DOHH2 (cell line): ENCODE measurements around the gene ZBTB12.

ENCODE experiments used
- H3F3A ChIP-seq: fragments of 200-600 bp; sonication (generic), shearing (Covaris generic); 2 replicates; pipeline ENCODE4 v1.6.0; 2016; ENCODE audit warnings: antibody characterized with exemption, mild to moderate bottlenecking; ENCODE audit not compliant: control insufficient read depth, insufficient read depth
- H3K27ac ChIP-seq: fragments of 200-600 bp; sonication (generic); 2 replicates; pipeline ENCODE4 v1.5.1; 2014; ENCODE audit warnings: low read depth, mild to moderate bottlenecking, low read length, moderate library complexity
- H3K27me3 ChIP-seq: fragments of 200-600 bp; sonication (generic); 2 replicates; pipeline ENCODE4 v1.6.1; 2014; ENCODE audit warnings: mild to moderate bottlenecking, low read length, mixed read lengths; ENCODE audit not compliant: control insufficient read depth
- H3K36me3 ChIP-seq: fragments of 200-600 bp; sonication (generic); 2 replicates; pipeline ENCODE4 v1.6.1; 2014; ENCODE audit warnings: mild to moderate bottlenecking, low read length, moderate library complexity, mixed read lengths; ENCODE audit not compliant: control insufficient read depth
- H3K4me1 ChIP-seq: fragments of 200-600 bp; sonication (generic); 2 replicates; pipeline ENCODE4 v1.6.1; 2014; ENCODE audit warnings: mild to moderate bottlenecking, low read length, mixed read lengths; ENCODE audit not compliant: control insufficient read depth
- H3K4me2 ChIP-seq: fragments of 200-600 bp; sonication (generic); 2 replicates; pipeline ENCODE4 v1.6.0; 2014; ENCODE audit warnings: mild to moderate bottlenecking, low read length, moderate library complexity
- H3K4me3 ChIP-seq: fragments of 200-600 bp; sonication (generic); 2 replicates; pipeline ENCODE4 v1.5.1; 2014; ENCODE audit warnings: mild to moderate bottlenecking, low read length, mixed read lengths
- H3K79me2 ChIP-seq: fragments of 200-600 bp; sonication (generic); 2 replicates; pipeline ENCODE4 v1.6.1; 2014; ENCODE audit warnings: mild to moderate bottlenecking, low read length, mixed read lengths; ENCODE audit not compliant: control insufficient read depth
- H3K9me2 ChIP-seq: fragments of 200-600 bp; sonication (generic); replicated peaks from 2 replicates; pipeline ENCODE4 v1.6.1; 2014; ENCODE audit warnings: mild to moderate bottlenecking, low read length, mixed read lengths; ENCODE audit not compliant: control insufficient read depth
- H3K9me3 ChIP-seq: fragments of 200-600 bp; sonication (generic); 2 replicates; pipeline ENCODE4 v1.6.1; 2014; ENCODE audit warnings: antibody characterized with exemption, low read length, mixed read lengths; ENCODE audit not compliant: control insufficient read depth, insufficient read depth
- H4K20me1 ChIP-seq: fragments of 200-600 bp; sonication (generic); 2 replicates; pipeline ENCODE4 v1.6.0; 2014; ENCODE audit warnings: low read depth, mild to moderate bottlenecking, antibody characterized with exemption, low read length, moderate library complexity; ENCODE audit not compliant: control insufficient read depth, insufficient read depth
- CTCF ChIP-seq: fragments of 200-600 bp; sonication (generic); IDR thresholded peaks from one replicate; pipeline ENCODE4 v1.5.1; 2014; ENCODE audit warnings: antibody characterized with exemption, mild to moderate bottlenecking, low read depth, low read length; ENCODE audit not compliant: poor library complexity, severe bottlenecking
- EZH2phosphoT487 ChIP-seq: fragments of 200-600 bp; sonication (generic); IDR thresholded peaks from 2 replicates; pipeline ENCODE4 v1.6.1; 2017; ENCODE audit warnings: borderline replicate concordance, mild to moderate bottlenecking, antibody characterized with exemption, low read length, moderate library complexity, mixed read lengths

ZBTB12 gene

GRCh38 chr6:31882344-31882743, 19.5 kb downstream of the ZBTB12 start:
- TF ChIP-seq EZH2phosphoT487 (no peak), CTCF (no peak)
- Histone ChIP-seq H3K36me3 (peaks cover 66% of the 10 kb centered on the region), H3K27ac (no peak overlapping the region)

GRCh38 chr6:31881136-31881859, 20.6 kb downstream of the ZBTB12 start:
- Histone ChIP-seq H3K79me2 (no peaks in the 10 kb centered on the region), H3K4me2 (no peak overlapping the region), H3K27me3 (no peaks in the 10 kb centered on the region), H3K36me3 (peaks cover 56% of the 10 kb centered on the region), H3K9me3 (no peaks in the 10 kb centered on the region), H4K20me1 (no peaks in the 10 kb centered on the region), H3K4me1 (no peaks in the 10 kb centered on the region), H3K9me2 (no peaks in the 10 kb centered on the region), H3K4me3 (no peak overlapping the region), H3K27ac (no peak overlapping the region), H3F3A (no peaks in the 10 kb centered on the region)
- TF ChIP-seq EZH2phosphoT487 (no peak), CTCF (no peak)

More at GRCh38 chr6:31882344-31882743, 19.5 kb downstream of the ZBTB12 start:
- no peaks in the 10 kb centered on the region for H3K9me2 ChIP-seq
- no peak overlapping the region for H3K4me3 ChIP-seq
- H3F3A ChIP-seq, result no peaks in the 10 kb centered on the region
- no peaks in the 10 kb centered on the region for H3K79me2 ChIP-seq
- no peaks in the 10 kb centered on the region for H3K4me1 ChIP-seq
- no peaks in the 10 kb centered on the region for H3K9me3 ChIP-seq
- no peaks in the 10 kb centered on the region for H4K20me1 ChIP-seq
- no peaks in the 10 kb centered on the region for H3K27me3 ChIP-seq
- no peak overlapping the region for H3K4me2 ChIP-seq

GRCh38 chr6:31880616-31881015, 21.3 kb downstream of the ZBTB12 start:
- Histone ChIP-seq H3K27ac (no peak overlapping the region), H3F3A (no peaks in the 10 kb centered on the region), H3K9me2 (no peaks in the 10 kb centered on the region), H3K4me3 (no peak overlapping the region), H3K27me3 (no peaks in the 10 kb centered on the region), H3K79me2 (no peaks in the 10 kb centered on the region), H3K36me3 (peaks cover 53% of the 10 kb centered on the region), H4K20me1 (no peaks in the 10 kb centered on the region), H3K4me2 (no peak overlapping the region), H3K4me1 (no peaks in the 10 kb centered on the region), H3K9me3 (no peaks in the 10 kb centered on the region)
- TF ChIP-seq EZH2phosphoT487 (no peak), CTCF (no peak)
